SK-N-SH treated with all-trans-retinoic acid at 6 μM for 48 hours (cell line): ENCODE data around the gene SCO2.

Experiments
- ARNTL ChIP-seq: fragments of 450-650 bp; formaldehyde crosslinking; IDR thresholded peaks from 2 replicates; pipeline ENCODE4 v1.5.0; 2020; ENCODE audit warnings: low read depth, mild to moderate bottlenecking, moderate library complexity, borderline replicate concordance
- CREB5 ChIP-seq: fragments of 250-450 bp; sonication (Bioruptor Pico); IDR thresholded peaks from 2 replicates; pipeline ENCODE4 v1.5.1; 2020; ENCODE audit warnings: low read depth, mild to moderate bottlenecking, moderate library complexity
- CSDC2 ChIP-seq: fragments of 250-450 bp; sonication (Bioruptor Pico); IDR thresholded peaks from 2 replicates; pipeline ENCODE4 v1.5.0; 2020; ENCODE audit warnings: mild to moderate bottlenecking, moderate library complexity
- OSR1 ChIP-seq: fragments of 250-450 bp; sonication (Bioruptor Pico); IDR thresholded peaks from 2 replicates; pipeline ENCODE4 v1.8.0; 2022; ENCODE audit warnings: moderate library complexity, mild to moderate bottlenecking, inconsistent platforms
- PPARA ChIP-seq: fragments of 250-450 bp; sonication (Bioruptor Pico); IDR thresholded peaks from 2 replicates; pipeline ENCODE4 v1.5.0; 2020; ENCODE audit warnings: mild to moderate bottlenecking, borderline replicate concordance
- SNAI2 ChIP-seq: fragments of 250-450 bp; sonication (Bioruptor Pico); IDR thresholded peaks from 2 replicates; pipeline ENCODE4 v1.5.0; 2020; ENCODE audit warnings: mild to moderate bottlenecking, moderate library complexity
- TOX ChIP-seq: fragments of 250-450 bp; sonication (Bioruptor Pico); IDR thresholded peaks from 2 replicates; pipeline ENCODE4 v1.8.0; 2021; ENCODE audit warnings: mild to moderate bottlenecking, moderate library complexity, borderline replicate concordance
- ZC3H10 ChIP-seq: fragments of 250-450 bp; sonication (Bioruptor Pico); IDR thresholded peaks from 2 replicates; pipeline ENCODE4 v1.5.1; 2021; ENCODE audit warnings: mild to moderate bottlenecking, moderate library complexity
- ZFP3 ChIP-seq: fragments of 250-450 bp; sonication (Bioruptor Pico); IDR thresholded peaks from 2 replicates; pipeline ENCODE4 v1.5.0; 2020; ENCODE audit warnings: mild to moderate bottlenecking, moderate library complexity
- ZFP30 ChIP-seq: fragments of 450-650 bp; formaldehyde crosslinking; IDR thresholded peaks from 2 replicates; pipeline ENCODE4 v1.5.0; 2022; ENCODE audit warnings: mild to moderate bottlenecking, moderate library complexity
- ZNF70 ChIP-seq: fragments of 450-650 bp; formaldehyde crosslinking; IDR thresholded peaks from 2 replicates; pipeline ENCODE4 v1.5.0; 2020; ENCODE audit warnings: mild to moderate bottlenecking, moderate library complexity
- TF ChIP-seq, protein P1 (sequence below): fragments of 250-450 bp; sonication (Bioruptor Pico); IDR thresholded peaks from 2 replicates; pipeline ENCODE4 v1.8.0; 2020; ENCODE audit warnings: mild to moderate bottlenecking, moderate library complexity, borderline replicate concordance

DNA sequence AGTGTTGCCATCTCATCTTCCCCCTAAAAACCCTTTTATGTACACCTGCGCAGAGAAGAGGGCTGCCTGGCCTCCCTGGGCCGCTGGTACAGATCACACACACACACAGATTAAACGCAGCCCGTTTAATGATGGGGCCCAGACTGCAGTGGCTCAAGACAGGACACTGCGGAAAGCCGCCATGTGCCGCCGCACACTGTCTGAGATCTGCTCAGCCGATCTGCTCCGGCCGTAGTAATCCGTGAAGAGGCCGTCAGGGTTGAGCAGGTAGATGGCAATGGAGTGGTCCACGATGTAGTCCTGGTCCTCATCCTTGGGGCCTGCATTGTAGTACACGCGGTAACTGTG lies 2.0 kb downstream of the SCO2 start:
- TF ChIP-seq TOX (CRISPR knock-in tag) = no peak
- TF ChIP-seq ZFP30 (CRISPR knock-in tag) = no peak
- TF ChIP-seq SNAI2 (CRISPR knock-in tag) = no peak
- no peak for TF ChIP-seq OSR1
- no peak for TF ChIP-seq ZFP3 (CRISPR knock-in tag)
- no peak for TF ChIP-seq PPARA
- no peak for TF ChIP-seq CSDC2 (CRISPR knock-in tag)
- TF ChIP-seq ZC3H10 = no peak
- TF ChIP-seq, protein P1, sequence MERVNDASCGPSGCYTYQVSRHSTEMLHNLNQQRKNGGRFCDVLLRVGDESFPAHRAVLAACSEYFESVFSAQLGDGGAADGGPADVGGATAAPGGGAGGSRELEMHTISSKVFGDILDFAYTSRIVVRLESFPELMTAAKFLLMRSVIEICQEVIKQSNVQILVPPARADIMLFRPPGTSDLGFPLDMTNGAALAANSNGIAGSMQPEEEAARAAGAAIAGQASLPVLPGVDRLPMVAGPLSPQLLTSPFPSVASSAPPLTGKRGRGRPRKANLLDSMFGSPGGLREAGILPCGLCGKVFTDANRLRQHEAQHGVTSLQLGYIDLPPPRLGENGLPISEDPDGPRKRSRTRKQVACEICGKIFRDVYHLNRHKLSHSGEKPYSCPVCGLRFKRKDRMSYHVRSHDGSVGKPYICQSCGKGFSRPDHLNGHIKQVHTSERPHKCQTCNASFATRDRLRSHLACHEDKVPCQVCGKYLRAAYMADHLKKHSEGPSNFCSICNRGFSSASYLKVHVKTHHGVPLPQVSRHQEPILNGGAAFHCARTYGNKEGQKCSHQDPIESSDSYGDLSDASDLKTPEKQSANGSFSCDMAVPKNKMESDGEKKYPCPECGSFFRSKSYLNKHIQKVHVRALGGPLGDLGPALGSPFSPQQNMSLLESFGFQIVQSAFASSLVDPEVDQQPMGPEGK (CRISPR knock-in tag) = no peak
- no peak for TF ChIP-seq ZNF70 (CRISPR knock-in tag)
- no peak for TF ChIP-seq ARNTL (CRISPR knock-in tag)
- no peak for TF ChIP-seq CREB5 (CRISPR knock-in tag)
